Frontal cortex (tissue), 4 donors: ENCODE results near the gene RPTOR. TPM values are rescaled to one million over a fixed set of nuclear protein-coding genes. Genes with fewer than 3 reads are reported as not detected.
"Not testable (repeated sequence)": the region's sequence is repeated elsewhere in the genome, so short reads cannot be mapped to it uniquely, and the experiment has no call there.

Experiments
- DNase-seq, 2 donors: peaks; one replicate each; pipeline ENCODE4 v3.0.0; 2012; ENCODE audit warnings: low spot score in 2 of 2
- FAIRE-seq: peaks from 2 replicates; lab custom pipeline; 2012; peaks lifted over from hg19 to GRCh38; lab: Jason Lieb, UNC
- total RNA-seq: library from RNA; depleted of rRNA; stranded (reverse); fragments of >200 nt; gene quantifications from one replicate; pipeline ENCODE4 v1.2.3, GENCODE V29; 2014
- donor health status: control.
- donor health status: control.
- donor health status: control.

RPTOR gene
- total RNA-seq, 1 donor from 2014 or later: 12.2 TPM

DNA sequence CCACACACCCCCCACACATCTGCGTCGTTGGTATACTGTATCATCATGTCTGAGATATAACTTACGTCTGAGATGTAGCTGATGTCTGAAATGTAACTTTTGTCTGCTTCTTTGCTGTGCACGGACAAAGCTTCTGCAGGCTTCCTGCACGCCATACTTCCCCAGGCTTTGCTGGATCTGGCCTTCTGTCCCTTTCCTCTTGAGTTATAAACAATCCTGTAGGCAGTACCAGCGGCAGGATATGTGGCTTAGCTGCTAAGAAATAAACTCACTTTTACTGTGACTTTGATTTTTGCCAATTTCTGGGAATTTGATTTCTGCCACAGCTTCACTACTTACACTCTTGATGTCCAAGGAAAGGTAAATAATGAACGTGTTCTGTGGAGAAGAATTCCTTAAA lies 184.4 kb downstream of the RPTOR start:
- no peak for DNase-seq
- no peak for FAIRE-seq

GRCh38 chr17:80729761-80730160 lies 185.1 kb downstream of the RPTOR start:
- FAIRE-seq: no peak
- no peak for DNase-seq

DNA sequence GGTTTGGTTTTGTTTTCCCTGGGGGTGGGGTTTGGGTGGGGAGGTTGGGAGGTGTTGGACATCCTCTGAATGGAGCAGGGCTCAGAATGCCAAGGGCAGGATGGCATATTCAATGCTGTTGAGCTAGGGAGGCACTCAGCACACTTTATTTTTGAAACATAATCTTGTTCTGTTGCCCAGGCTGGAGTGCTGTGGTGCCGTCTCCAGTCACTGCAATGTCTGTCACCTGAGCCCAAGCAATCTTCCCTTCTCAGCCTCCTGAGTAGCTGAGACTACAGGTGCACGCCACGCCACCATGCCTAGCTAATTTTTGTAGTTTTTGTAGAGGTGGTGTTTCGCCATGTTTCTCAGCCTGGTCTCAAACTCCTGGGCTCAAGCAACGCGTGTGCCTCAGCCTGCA lies 186.1 kb downstream of the RPTOR start:
- DNase-seq (no peak), FAIRE-seq (no peak)

- FAIRE-seq (no peak), DNase-seq (no peak)
Observed at GRCh38 chr17:80731323-80731722, 186.7 kb downstream of the RPTOR start.

DNA sequence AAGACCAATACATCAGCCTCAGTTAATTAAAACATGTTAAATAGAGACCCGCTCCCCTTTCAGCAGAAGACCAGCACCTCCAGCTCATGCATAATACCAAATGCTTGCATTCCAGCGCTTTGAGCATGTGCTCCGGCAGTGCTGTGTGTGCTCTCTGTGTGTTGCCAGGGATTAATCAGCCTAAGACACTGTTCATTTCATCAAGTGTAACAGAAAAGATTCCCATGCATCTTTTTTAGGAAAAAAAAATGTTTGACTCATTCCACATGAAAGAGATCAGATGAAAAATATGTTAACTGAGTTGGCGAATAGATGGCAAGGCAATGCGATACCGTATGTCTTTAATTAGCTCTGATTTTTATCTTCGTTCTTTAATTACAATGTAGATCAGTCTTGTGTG lies 187.6 kb downstream of the RPTOR start:
- no peak for FAIRE-seq
- no peak for DNase-seq

- FAIRE-seq: no peak
Observed at GRCh38 chr17:80737106-80738019, 192.7 kb downstream of the RPTOR start.

GRCh38 chr17:80738020-80738808 lies 193.6 kb downstream of the RPTOR start:
- FAIRE-seq (no peak), DNase-seq (peak in 1 of 2 donors; percentile 30)

More at GRCh38 chr17:80737106-80738019, 192.7 kb downstream of the RPTOR start:
- no peak for DNase-seq

GRCh38 chr17:80738987-80739730 lies 194.5 kb downstream of the RPTOR start:
- no peak for DNase-seq
- no peak for FAIRE-seq

- FAIRE-seq (no peak), DNase-seq (no peak)
Observed at GRCh38 chr17:80740141-80740540, 195.5 kb downstream of the RPTOR start.

- no peak for DNase-seq
Observed at GRCh38 chr17:80742091-80742490, 197.5 kb downstream of the RPTOR start.

DNA sequence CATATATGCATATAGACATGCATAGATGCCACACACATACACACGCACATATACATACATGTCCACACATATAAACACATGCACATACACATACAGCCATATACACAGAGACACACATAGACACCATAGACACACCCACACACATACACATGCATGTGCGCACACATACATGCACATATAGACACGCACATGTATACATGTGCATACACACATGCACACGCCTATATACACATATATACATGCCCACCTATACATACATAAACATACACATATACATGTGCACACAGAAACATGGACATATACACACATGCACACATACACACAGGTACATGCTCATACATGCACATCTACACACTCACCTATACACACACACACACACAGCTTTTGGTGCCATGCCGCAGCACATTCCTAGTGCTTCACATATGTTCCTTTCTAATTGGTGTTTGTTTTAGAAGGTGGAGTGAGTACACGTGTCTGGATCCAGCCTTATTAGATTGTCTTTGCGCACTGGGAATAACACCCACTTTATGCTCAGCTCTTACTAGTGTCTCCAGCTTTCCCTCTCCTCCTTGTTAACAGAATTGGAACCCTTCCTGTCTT lies 198.0 kb downstream of the RPTOR start:
- no peak for FAIRE-seq
- no peak for DNase-seq

More at GRCh38 chr17:80742091-80742490, 197.5 kb downstream of the RPTOR start:
- no peak for FAIRE-seq

- no peak for FAIRE-seq
- DNase-seq: no peak
Observed at GRCh38 chr17:80743181-80743771, 198.6 kb downstream of the RPTOR start.

- DNase-seq, FAIRE-seq: not testable (repeated sequence)
Observed at GRCh38 chr17:80743973-80744372, 199.3 kb downstream of the RPTOR start.

DNA sequence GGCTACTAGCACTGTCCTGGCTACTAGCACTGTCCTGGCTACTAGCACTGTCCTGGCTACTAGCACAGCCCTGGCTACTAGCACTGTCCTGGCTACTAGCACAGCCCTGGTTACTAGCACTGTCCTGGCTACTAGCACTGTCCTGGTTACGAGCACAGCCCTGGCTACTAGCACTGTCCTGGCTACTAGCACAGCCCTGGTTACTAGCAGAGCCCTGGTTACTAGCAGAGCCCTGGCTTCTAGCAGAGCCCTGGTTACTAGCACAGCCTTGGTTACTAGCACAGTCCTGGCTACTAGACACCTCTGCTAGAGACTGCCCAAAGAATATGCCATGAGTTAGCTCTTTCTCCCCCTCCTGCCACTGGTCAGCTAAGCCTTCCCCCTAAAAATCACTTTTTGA lies 200.1 kb downstream of the RPTOR start:
- not testable (repeated sequence) for FAIRE-seq, DNase-seq

- FAIRE-seq (no peak), DNase-seq (no peak)
Observed at GRCh38 chr17:80745183-80745582, 200.5 kb downstream of the RPTOR start.

- FAIRE-seq (no peak), DNase-seq (peak; percentile 47 to 58)
Observed at GRCh38 chr17:80746262-80746935, 201.8 kb downstream of the RPTOR start.

GRCh38 chr17:80747469-80747868 lies 202.8 kb downstream of the RPTOR start:
- no peak for DNase-seq
- FAIRE-seq: no peak

- FAIRE-seq: no peak
- no peak for DNase-seq
Observed at GRCh38 chr17:80749611-80750010, 205.0 kb downstream of the RPTOR start.

DNA sequence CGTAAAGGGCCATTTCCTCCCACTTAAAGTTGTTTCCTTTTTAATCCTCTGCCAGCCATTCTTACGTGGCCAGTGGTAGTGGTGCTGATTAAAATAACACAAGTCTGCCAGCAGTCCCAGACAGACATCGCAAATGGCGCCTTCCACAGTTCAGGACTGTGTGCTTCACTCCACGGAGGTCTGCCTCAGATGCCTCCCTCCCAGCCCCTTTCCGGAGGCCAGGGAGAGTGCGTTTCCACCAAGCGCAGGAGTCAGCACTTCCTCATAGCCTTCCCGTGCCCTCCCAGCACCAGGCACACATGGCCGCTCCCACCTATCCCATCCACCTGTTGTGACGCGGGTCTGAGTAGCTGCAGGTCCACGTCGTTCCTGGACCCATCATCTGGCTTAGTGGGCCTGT lies 205.6 kb downstream of the RPTOR start:
- DNase-seq: no peak

More for the DNA sequence above, 205.6 kb downstream of the RPTOR start:
- no peak for FAIRE-seq
